Mesenchymal stem cell (in vitro differentiated cells and primary cell): ENCODE measurements around the gene STK26. TPM values are rescaled to one million over a fixed set of nuclear protein-coding genes. Genes with fewer than 3 reads are reported as not detected.
A peak's percentile ranks its signal among the peaks of the same experiment; 100 is the strongest.

Experiments
- DNase-seq: peaks from one replicate; pipeline ENCODE4 v3.0.0-alpha.2; 2013
- H2AFZ ChIP-seq: one replicate; pipeline ENCODE4 v1.6.1; 2013; ENCODE audit warnings: low read depth, mild to moderate bottlenecking, control low read depth, inconsistent platforms, low read length, moderate library complexity
- H2AK5ac ChIP-seq: 2 replicates; pipeline ENCODE4 v1.6.1; 2013; ENCODE audit warnings: low read length, moderate library complexity, mild to moderate bottlenecking, inconsistent platforms; ENCODE audit not compliant: severe bottlenecking
- H2BK120ac ChIP-seq: one replicate; pipeline ENCODE4 v1.6.1; 2013; ENCODE audit warnings: low read depth, mild to moderate bottlenecking, inconsistent platforms, low read length, moderate library complexity
- H2BK12ac ChIP-seq, 2 experiments: one replicate each; pipeline ENCODE4 v1.6.1; 2013; ENCODE audit warnings: inconsistent platforms in 2 of 2, low read length in 2 of 2, mild to moderate bottlenecking in 2 of 2, moderate library complexity in 2 of 2, control low read depth in 1 of 2
- H2BK15ac ChIP-seq: one replicate; pipeline ENCODE4 v1.6.1; 2013; ENCODE audit warnings: mild to moderate bottlenecking, low read depth, inconsistent platforms; ENCODE audit not compliant: poor library complexity, severe bottlenecking
- H2BK5ac ChIP-seq: 2 replicates; pipeline ENCODE4 v1.6.1; 2013; ENCODE audit warnings: low read depth, mild to moderate bottlenecking, low read length, control low read depth, inconsistent platforms; ENCODE audit not compliant: poor library complexity, severe bottlenecking
- H3K14ac ChIP-seq, 2 experiments: one replicate each; pipeline ENCODE4 v1.6.1; 2013; ENCODE audit warnings: inconsistent platforms in 2 of 2, low read length in 2 of 2, control low read depth in 1 of 2, mild to moderate bottlenecking in 1 of 2, moderate library complexity in 1 of 2
- H3K18ac ChIP-seq, 2 experiments: one replicate each; pipeline ENCODE4 v1.6.1; 2013; ENCODE audit warnings: inconsistent platforms in 2 of 2, low read length in 2 of 2, control low read depth in 1 of 2, low read depth in 1 of 2, mild to moderate bottlenecking in 1 of 2
- H3K23ac ChIP-seq, 2 experiments: one replicate each; pipeline ENCODE4 v1.6.1; 2013; ENCODE audit warnings: inconsistent platforms in 2 of 2, low read length in 2 of 2, mild to moderate bottlenecking in 2 of 2, moderate library complexity in 2 of 2, control low read depth in 1 of 2
- H3K27ac ChIP-seq: 2 replicates; pipeline ENCODE4 v1.5.1; 2013; ENCODE audit warnings: mild to moderate bottlenecking, moderate library complexity, low read length, control low read depth, inconsistent platforms; ENCODE audit not compliant: poor library complexity, severe bottlenecking
- H3K27me3 ChIP-seq, 2 experiments: 2 replicates each; pipeline versions ENCODE4 v1.6.1 to v1.7.0; 2013; ENCODE audit warnings: low read length in 2 of 2, mild to moderate bottlenecking in 2 of 2, moderate library complexity in 2 of 2, control low read depth in 1 of 2, inconsistent platforms in 1 of 2; ENCODE audit not compliant: control insufficient read depth in 1 of 2, insufficient read depth in 1 of 2
- H3K36me3 ChIP-seq, 2 experiments: 2 replicates each; pipeline versions ENCODE4 v1.6.1 to v1.7.0; 2013; ENCODE audit warnings: low read length in 2 of 2, control low read depth in 1 of 2, inconsistent platforms in 1 of 2, low read depth in 1 of 2, mild to moderate bottlenecking in 1 of 2; ENCODE audit not compliant: insufficient read depth in 2 of 2, control insufficient read depth in 1 of 2
- H3K4ac ChIP-seq, 2 experiments: one replicate each; pipeline ENCODE4 v1.6.1; 2013; ENCODE audit warnings: inconsistent platforms in 2 of 2, low read length in 2 of 2, mild to moderate bottlenecking in 2 of 2, moderate library complexity in 2 of 2, control low read depth in 1 of 2, low read depth in 1 of 2
- H3K4me1 ChIP-seq: 2 replicates; pipeline ENCODE4 v1.6.1; 2013; ENCODE audit warnings: low read depth, low read length, control low read depth; ENCODE audit not compliant: control insufficient read depth, insufficient read depth
- H3K4me2 ChIP-seq: 2 replicates; pipeline ENCODE4 v1.6.1; 2013; ENCODE audit warnings: low read length, mild to moderate bottlenecking, inconsistent platforms; ENCODE audit not compliant: poor library complexity, severe bottlenecking
- H3K4me3 ChIP-seq, 2 experiments: 2 replicates each; pipeline versions ENCODE4 v1.5.1 to v1.7.0; 2013; ENCODE audit warnings: low read length in 2 of 2, mild to moderate bottlenecking in 2 of 2, control low read depth in 1 of 2, low read depth in 1 of 2; ENCODE audit not compliant: insufficient read depth in 1 of 2
- H3K79me1 ChIP-seq: replicated peaks from 2 replicates; pipeline ENCODE4 v1.6.1; 2013; ENCODE audit warnings: mild to moderate bottlenecking, control low read depth, low read length, inconsistent platforms; ENCODE audit not compliant: poor library complexity, severe bottlenecking
- H3K9ac ChIP-seq: 2 replicates; pipeline ENCODE4 v1.7.0; 2013; ENCODE audit warnings: mild to moderate bottlenecking, low read length, moderate library complexity
- H3K9me3 ChIP-seq: 2 replicates; pipeline ENCODE4 v1.7.0; 2013; ENCODE audit warnings: mild to moderate bottlenecking, low read length; ENCODE audit not compliant: control insufficient read depth
- H4K8ac ChIP-seq: one replicate; pipeline ENCODE4 v1.6.1; 2013; ENCODE audit warnings: inconsistent platforms, mild to moderate bottlenecking, low read length, moderate library complexity
- H4K91ac ChIP-seq: one replicate; pipeline ENCODE4 v1.6.1; 2013; ENCODE audit warnings: mild to moderate bottlenecking, low read length, inconsistent platforms
- WGBS: methylation state at CpG from one replicate; pipeline ENCODE4 v1.1.7; 2013; ENCODE audit warnings: mixed read lengths; 5-methylcytosine and 5-hydroxymethylcytosine counted together
- polyA plus RNA-seq, 2 experiments: library from polyadenylated mRNA; stranded (reverse); fragments of 200-250 nt; gene quantifications; one replicate each; pipeline ENCODE4 v1.2.3, GENCODE V29; 2013

STK26 gene
- 11.1 TPM for polyA plus RNA-seq (2013, experiment 1 of 2)
- 11.6 TPM for polyA plus RNA-seq (2013, experiment 2 of 2)

DNA sequence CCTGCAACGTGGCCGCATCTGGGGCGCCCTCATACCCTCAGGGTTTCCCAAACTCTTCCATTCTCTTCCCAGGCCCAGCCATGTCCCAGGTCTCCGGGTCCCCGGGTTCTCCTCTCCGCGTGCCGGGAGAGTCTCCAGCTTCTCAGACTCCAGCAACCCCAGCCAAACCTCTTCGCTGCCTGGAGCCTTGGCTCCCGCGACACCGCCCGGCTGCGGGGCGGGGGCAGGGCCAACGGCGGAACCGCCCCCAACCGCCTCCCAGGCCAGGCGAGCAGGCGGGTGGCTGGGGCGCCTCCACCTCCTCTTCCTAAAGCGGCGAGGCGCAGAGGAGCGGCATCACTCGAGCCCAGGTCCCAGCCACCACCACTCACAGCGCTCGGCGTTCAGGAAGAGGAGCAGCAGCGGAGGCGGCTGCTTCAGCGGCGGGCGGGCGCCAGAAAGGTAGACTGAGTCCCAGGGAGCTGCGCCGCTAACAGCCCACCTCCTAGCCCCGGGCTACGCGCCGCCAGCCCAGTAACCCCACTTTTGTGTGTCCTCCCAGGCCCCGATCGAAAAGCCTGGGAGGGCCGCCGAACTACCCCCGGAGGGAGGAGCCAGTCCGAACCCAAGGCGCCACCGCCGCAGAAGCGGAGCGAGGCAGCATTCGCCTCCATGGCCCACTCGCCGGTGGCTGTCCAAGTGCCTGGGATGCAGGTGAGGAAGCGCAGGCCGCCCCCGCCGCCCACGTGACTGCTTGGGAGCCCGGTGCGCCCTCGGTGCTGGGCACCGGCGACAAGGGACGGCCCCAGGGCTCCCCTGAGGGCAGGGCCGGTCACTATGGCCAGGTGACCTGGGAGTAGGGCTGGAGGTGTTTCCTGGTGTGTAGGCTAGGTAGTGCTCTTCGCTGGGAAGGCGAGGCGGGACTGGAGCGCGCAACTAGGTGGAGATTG lies at the start of gene STK26:
Gene STK26 (plus strand): TSS at position 336 of the 929 bp plus-strand sequence. CDS start 316 bp downstream, at position 652.
- Histone ChIP-seq H3K4me3 (peak within 1 kb of the TSS; percentile 77 to 79), H3K18ac (peak within 1 kb of the TSS; percentile 62 to 75), H3K14ac (peak within 1 kb of the TSS in 1 of 2 experiments; percentile 91), H3K79me1 (no peaks in the 10 kb centered on the region), H3K4me2 (peak within 1 kb of the TSS; percentile 96), H3K27ac (no peak within 1 kb of the TSS), H3K27me3 (peaks cover 0 to 25% of the 10 kb centered on the region in 2 experiments), H2BK5ac (no peak within 1 kb of the TSS), H2BK12ac (peak within 1 kb of the TSS in 1 of 2 experiments; percentile 63), H2BK15ac (no peak within 1 kb of the TSS), H3K9ac (peak within 1 kb of the TSS; percentile 80), H4K8ac (no peak within 1 kb of the TSS), H3K4me1 (peaks cover 10% of the 10 kb centered on the region), H3K36me3 (no peaks in the 10 kb centered on the region), H2BK120ac (no peak within 1 kb of the TSS), H3K4ac (no peak within 1 kb of the TSS), H4K91ac (peak within 1 kb of the TSS; percentile 50), H2AFZ (peak within 1 kb of the TSS; percentile 82), H3K23ac (no peak within 1 kb of the TSS), H3K9me3 (no peaks in the 10 kb centered on the region), H2AK5ac (no peak within 1 kb of the TSS)
- whole genome bisulfite sequencing = under 1% methylated on average over 48 of the region's 73 CpGs
- DNase-seq = peak; percentile 78

DNA sequence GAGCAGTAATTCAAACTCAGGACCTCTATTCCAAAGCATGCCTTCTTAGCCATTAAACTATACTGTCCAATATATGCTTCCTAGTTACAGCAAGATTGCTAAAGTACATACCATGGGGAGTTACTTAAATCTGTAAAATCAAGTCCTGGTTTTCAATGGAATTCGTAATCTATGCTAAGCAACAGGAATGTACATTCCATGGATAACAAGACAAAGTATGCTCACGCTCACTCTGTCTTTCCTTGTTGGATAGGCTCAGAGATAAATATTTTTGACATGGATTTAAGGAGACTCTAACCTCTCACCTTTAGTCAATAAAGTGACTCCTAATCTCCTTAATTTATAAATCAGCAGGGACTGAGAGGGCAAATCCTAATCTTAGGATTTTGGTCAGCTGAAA lies 47.3 kb upstream of the STK26 start:
- H3K18ac ChIP-seq = no peak overlapping the region
- H2AK5ac ChIP-seq = no peak overlapping the region
- no peak overlapping the region for H4K8ac ChIP-seq
- no peaks in the 10 kb centered on the region for H3K9me3 ChIP-seq
- no peak overlapping the region for H3K27ac ChIP-seq
- H3K4me2 ChIP-seq = no peak overlapping the region
- no peak overlapping the region for H3K4me3 ChIP-seq
- no peak overlapping the region for H2BK12ac ChIP-seq
- DNase-seq = peak; percentile 11
- no peak overlapping the region for H3K14ac ChIP-seq
- H3K79me1 ChIP-seq = no peaks in the 10 kb centered on the region
- no peak overlapping the region for H3K23ac ChIP-seq
- no peak overlapping the region for H3K4ac ChIP-seq
- no peak overlapping the region for H2BK5ac ChIP-seq
- H2BK120ac ChIP-seq = no peak overlapping the region
- no peaks in the 10 kb centered on the region for H3K36me3 ChIP-seq
- H3K27me3 ChIP-seq = peaks cover 0 to 32% of the 10 kb centered on the region in 2 experiments
- H2BK15ac ChIP-seq = no peak overlapping the region
- no peak overlapping the region for H2AFZ ChIP-seq
- H3K9ac ChIP-seq = no peak overlapping the region
- H4K91ac ChIP-seq = no peak overlapping the region
- H3K4me1 ChIP-seq = no peaks in the 10 kb centered on the region
- WGBS = no CpG with 5 or more reads among the region's 2 CpGs

GRCh38 chrX:131977619-131978018 lies 45.5 kb upstream of the STK26 start:
- Histone ChIP-seq H3K27ac (no peak overlapping the region), H2AFZ (no peak overlapping the region), H3K9me3 (no peaks in the 10 kb centered on the region), H3K36me3 (no peaks in the 10 kb centered on the region), H3K27me3 (peaks cover 0 to 32% of the 10 kb centered on the region in 2 experiments), H3K14ac (no peak overlapping the region), H4K91ac (no peak overlapping the region), H3K4ac (no peak overlapping the region), H3K4me1 (no peaks in the 10 kb centered on the region), H3K79me1 (no peaks in the 10 kb centered on the region), H2BK15ac (no peak overlapping the region), H2BK5ac (no peak overlapping the region), H3K23ac (no peak overlapping the region), H4K8ac (no peak overlapping the region), H2BK120ac (no peak overlapping the region), H2BK12ac (no peak overlapping the region), H3K4me3 (no peak overlapping the region), H3K4me2 (no peak overlapping the region), H2AK5ac (no peak overlapping the region), H3K18ac (no peak overlapping the region), H3K9ac (no peak overlapping the region)
- 66% methylated on average over 2 of the region's 3 CpGs for WGBS
- DNase-seq = peak; percentile 71

DNA sequence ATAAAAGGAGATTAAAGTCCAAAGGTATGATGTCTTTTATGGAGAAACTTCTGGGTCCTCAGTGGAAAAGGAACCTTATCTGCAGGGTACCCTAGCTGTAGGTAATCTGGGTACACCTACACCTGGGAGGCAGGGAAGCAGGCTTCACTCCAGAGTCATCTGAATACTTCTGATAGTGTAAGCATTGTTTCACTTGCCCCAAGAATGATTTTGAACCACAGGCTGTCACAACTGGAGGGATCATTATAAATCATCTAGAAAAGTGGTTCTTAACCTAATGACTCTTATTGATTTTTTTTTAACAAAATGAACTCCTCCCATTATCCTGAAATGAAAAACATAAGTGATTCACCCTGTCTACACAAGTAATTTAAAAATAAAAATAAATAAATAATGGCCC lies 44.0 kb upstream of the STK26 start:
- Histone ChIP-seq H3K23ac (no peak overlapping the region), H3K27ac (no peak overlapping the region), H2BK5ac (no peak overlapping the region), H2BK120ac (no peak overlapping the region), H3K4ac (no peak overlapping the region), H3K79me1 (no peaks in the 10 kb centered on the region), H3K27me3 (peaks cover 0 to 35% of the 10 kb centered on the region in 2 experiments), H3K14ac (no peak overlapping the region), H2AFZ (no peak overlapping the region), H2BK15ac (no peak overlapping the region), H3K9ac (no peak overlapping the region), H3K4me1 (no peaks in the 10 kb centered on the region), H3K4me3 (no peak overlapping the region), H3K18ac (no peak overlapping the region), H3K4me2 (no peak overlapping the region), H3K36me3 (no peaks in the 10 kb centered on the region), H4K8ac (no peak overlapping the region), H4K91ac (no peak overlapping the region), H2BK12ac (no peak overlapping the region), H3K9me3 (no peaks in the 10 kb centered on the region), H2AK5ac (no peak overlapping the region)
- no peak for DNase-seq
